HEK293 (cell line): ENCODE measurements around the gene DSCAML1.

ENCODE experiments used
- HOXA7 ChIP-seq: sonication (generic); formaldehyde crosslinking; IDR thresholded peaks from 2 replicates; pipeline ENCODE4 v1.8.1; 2022; ENCODE audit warnings: missing genetic modification reagents, borderline replicate concordance
- ZBTB1 ChIP-seq: fragments of 450-650 bp; formaldehyde crosslinking; IDR thresholded peaks from 2 replicates; pipeline ENCODE4 v1.5.1; 2016; ENCODE audit warnings: missing biosample characterization, missing genetic modification characterization
- ZNF416 ChIP-seq: fragments of 450-650 bp; formaldehyde crosslinking; IDR thresholded peaks from 2 replicates; pipeline ENCODE4 v1.5.1; 2016; ENCODE audit warnings: missing biosample characterization, missing genetic modification characterization
- ZNF518A ChIP-seq: fragments of 450-650 bp; formaldehyde crosslinking; conservative IDR thresholded peaks from 2 replicates; pipeline ENCODE4 v1.5.1; 2016; ENCODE audit warnings: low read depth, missing biosample characterization, missing genetic modification characterization
- ZNF660 ChIP-seq: fragments of 450-650 bp; IDR thresholded peaks from 2 replicates; pipeline ENCODE4 v1.5.1; 2018; ENCODE audit warnings: missing biosample characterization, mild to moderate bottlenecking, missing genetic modification characterization

- no peak for TF ChIP-seq ZNF518A (tag by site-specific recombination)
- no peak for TF ChIP-seq ZNF660 (tag by site-specific recombination)
- no peak for TF ChIP-seq HOXA7 (CRISPR knock-in tag)
- TF ChIP-seq ZNF416 (tag by site-specific recombination) = no peak
- TF ChIP-seq ZBTB1 = no peak
Measured at GRCh38 chr11:117834838-117835443, 37.9 kb upstream of the DSCAML1 start.
